Transverse colon (tissue), 4 donors: ENCODE data around the gene ASB16.
A peak's percentile ranks its signal among the peaks of the same experiment; 100 is the strongest.

Experiments
- CTCF ChIP-seq, 5 experiments: fragments of 200-600 bp in 3 of 5; fragments of 450-650 bp in 2 of 5; sonication (generic) in 3 of 5; IDR thresholded peaks; 1 replicate in 2 of 5; 2 replicates in 3 of 5; pipeline ENCODE4 v1.5.1; 2016 to 2017; ENCODE audit warnings: antibody characterized with exemption in 5 of 5, inconsistent platforms in 3 of 5, mild to moderate bottlenecking in 2 of 5, moderate library complexity in 1 of 5
- EP300 ChIP-seq: sonication (generic); formaldehyde crosslinking; IDR thresholded peaks from one replicate; pipeline ENCODE4 v1.6.1; 2017; ENCODE audit warnings: antibody characterized with exemption, low read depth
- POLR2A ChIP-seq: fragments of 450-650 bp; IDR thresholded peaks from one replicate; pipeline ENCODE4 v1.6.1; 2016; ENCODE audit warnings: antibody characterized with exemption, mild to moderate bottlenecking, moderate library complexity
- POLR2AphosphoS5 ChIP-seq, 3 donors: sonication (generic); formaldehyde crosslinking; IDR thresholded peaks; one replicate each; pipeline ENCODE4 v1.6.1; 2016; ENCODE audit warnings: antibody characterized with exemption in 3 of 3

GRCh38 chr17:44191941-44192496 lies 21.5 kb downstream of the ASB16 start:
- no peak for TF ChIP-seq EP300
- TF ChIP-seq POLR2A: peak; percentile 55
- TF ChIP-seq CTCF (IDR thresholded peaks at IDR 0.05): no peak
- TF ChIP-seq POLR2AphosphoS5 (IDR thresholded peaks at IDR 0.05): peak in 2 of 3 donors; percentile 20 to 35
